ENCODE measurements around the gene SCN8A. TPM values are rescaled to one million over a fixed set of nuclear protein-coding genes. Genes with fewer than 3 reads are reported as not detected.

Gene SCN8A
- total and polyA plus RNA-seq, 8 donors: 0.26 to 3.3 (median 1.3) TPM

DNA sequence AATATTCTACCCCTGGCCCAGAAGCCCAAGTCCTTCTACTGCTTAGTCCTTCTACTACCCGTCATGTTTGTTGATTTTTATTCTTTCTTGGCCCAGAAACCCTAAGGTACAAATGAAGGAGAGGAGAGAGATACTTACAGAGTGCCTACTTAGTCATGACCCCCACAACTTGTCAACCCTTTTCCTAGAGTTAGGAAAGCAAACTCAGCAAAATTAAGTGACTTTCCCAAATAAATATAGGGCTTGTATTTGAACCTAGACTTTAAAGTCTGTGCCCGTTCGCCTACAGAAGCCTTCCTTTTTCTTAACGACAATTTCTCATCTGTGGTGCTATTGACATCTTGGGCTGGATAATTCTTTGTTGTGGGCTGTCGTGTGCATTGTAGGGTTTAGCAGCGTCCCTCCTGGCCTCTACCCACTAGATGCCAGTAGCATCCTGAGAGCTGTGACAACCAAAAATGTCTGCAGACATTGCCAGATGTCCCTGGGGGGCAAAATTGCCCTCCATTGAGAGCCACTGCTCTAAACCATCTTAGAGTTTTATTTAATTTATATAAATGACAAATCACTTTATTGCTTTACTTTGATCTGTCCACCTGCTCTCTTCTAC is 175.1 kb downstream of the SCN8A start:
- TF ChIP-seq, protein P1, sequence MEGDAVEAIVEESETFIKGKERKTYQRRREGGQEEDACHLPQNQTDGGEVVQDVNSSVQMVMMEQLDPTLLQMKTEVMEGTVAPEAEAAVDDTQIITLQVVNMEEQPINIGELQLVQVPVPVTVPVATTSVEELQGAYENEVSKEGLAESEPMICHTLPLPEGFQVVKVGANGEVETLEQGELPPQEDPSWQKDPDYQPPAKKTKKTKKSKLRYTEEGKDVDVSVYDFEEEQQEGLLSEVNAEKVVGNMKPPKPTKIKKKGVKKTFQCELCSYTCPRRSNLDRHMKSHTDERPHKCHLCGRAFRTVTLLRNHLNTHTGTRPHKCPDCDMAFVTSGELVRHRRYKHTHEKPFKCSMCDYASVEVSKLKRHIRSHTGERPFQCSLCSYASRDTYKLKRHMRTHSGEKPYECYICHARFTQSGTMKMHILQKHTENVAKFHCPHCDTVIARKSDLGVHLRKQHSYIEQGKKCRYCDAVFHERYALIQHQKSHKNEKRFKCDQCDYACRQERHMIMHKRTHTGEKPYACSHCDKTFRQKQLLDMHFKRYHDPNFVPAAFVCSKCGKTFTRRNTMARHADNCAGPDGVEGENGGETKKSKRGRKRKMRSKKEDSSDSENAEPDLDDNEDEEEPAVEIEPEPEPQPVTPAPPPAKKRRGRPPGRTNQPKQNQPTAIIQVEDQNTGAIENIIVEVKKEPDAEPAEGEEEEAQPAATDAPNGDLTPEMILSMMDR (IDR thresholded peaks at IDR 0.05): no peak
- DNase-seq (no peak), ATAC-seq (no peak)
- no peak overlapping the region for H3K4me3 ChIP-seq
- H3K4me1 ChIP-seq: no peaks in the 10 kb centered on the region
- no peaks in the 10 kb centered on the region for H3K36me3 ChIP-seq
- H3K27ac ChIP-seq: no peak overlapping the region
- intact Hi-C loops (cut with DNase I): no loop called here
- no peaks in the 10 kb centered on the region for H3K27me3 ChIP-seq
- H3K9me3 ChIP-seq: no peaks in the 10 kb centered on the region

DNA sequence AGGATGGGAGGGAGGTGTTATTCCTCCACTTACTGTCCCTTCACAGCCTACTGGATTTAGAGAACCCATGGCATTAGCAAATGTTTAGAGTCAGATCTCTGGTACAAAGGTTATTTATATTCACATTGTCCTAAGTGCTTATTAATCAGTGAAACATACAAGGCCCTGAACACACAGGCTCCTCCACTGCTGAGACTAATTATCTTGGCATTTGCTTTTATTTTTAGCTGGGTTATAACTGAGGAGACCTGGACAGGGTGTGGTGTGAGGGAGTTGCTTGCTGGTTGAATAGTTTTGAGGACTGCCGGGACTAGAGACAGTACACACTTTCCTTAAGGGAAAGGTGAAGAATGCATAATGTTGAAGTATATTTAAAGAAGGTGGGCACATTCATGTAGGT is 180.0 kb downstream of the SCN8A start:
- H3K27ac ChIP-seq: no peak overlapping the region
- TF ChIP-seq, protein P1 (IDR thresholded peaks at IDR 0.05): no peak
- H3K4me3 ChIP-seq: no peak overlapping the region
- intact Hi-C loops (cut with DNase I): no loop called here
- ATAC-seq: peak; percentile 53
- H3K36me3 ChIP-seq: no peaks in the 10 kb centered on the region
- H3K9me3 ChIP-seq: no peaks in the 10 kb centered on the region
- no peaks in the 10 kb centered on the region for H3K27me3 ChIP-seq
- no peak for DNase-seq
- H3K4me1 ChIP-seq: no peaks in the 10 kb centered on the region

DNA sequence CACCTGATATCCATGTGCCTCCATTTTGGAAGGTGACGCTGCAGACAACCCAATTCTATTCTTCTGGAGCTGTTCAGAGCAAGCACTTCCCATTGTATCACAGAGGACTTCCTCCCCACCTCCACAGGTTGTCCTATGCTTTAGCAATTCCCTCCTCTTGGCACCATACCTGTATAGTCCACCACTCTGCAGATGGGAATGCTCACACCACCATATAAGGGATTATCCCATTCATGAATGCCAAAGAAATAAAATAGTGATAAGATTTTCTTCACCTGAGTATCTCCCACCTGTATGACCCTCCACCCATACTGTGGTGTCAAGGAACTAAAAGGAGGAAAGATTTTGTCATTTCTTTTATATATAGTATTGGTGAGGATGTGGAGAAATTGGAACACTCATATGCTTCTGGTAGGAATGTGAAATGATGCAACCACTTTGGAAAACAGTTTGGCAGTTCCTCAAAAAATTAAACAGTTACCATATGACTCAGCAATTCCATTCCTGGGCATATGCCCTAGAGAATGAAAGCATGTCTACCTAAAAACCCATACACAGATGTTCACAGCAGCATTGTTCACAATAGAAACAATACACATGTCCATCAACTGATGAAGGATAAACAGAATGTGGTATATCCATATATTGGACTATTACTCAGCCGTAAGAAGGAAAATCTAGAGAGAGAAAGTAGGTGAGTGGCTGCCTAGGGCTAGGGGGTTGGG is 182.3 kb downstream of the SCN8A start:
- DNase-seq (no peak), ATAC-seq (peak; percentile 67)
- H3K27ac ChIP-seq: no peak overlapping the region
- no peak overlapping the region for H3K4me3 ChIP-seq
- TF ChIP-seq, protein P1 (IDR thresholded peaks at IDR 0.05): no peak
- intact Hi-C loops (cut with DNase I): no loop called here
- H3K27me3 ChIP-seq: no peaks in the 10 kb centered on the region
- no peaks in the 10 kb centered on the region for H3K9me3 ChIP-seq
- H3K36me3 ChIP-seq: no peaks in the 10 kb centered on the region
- H3K4me1 ChIP-seq: no peaks in the 10 kb centered on the region

DNA sequence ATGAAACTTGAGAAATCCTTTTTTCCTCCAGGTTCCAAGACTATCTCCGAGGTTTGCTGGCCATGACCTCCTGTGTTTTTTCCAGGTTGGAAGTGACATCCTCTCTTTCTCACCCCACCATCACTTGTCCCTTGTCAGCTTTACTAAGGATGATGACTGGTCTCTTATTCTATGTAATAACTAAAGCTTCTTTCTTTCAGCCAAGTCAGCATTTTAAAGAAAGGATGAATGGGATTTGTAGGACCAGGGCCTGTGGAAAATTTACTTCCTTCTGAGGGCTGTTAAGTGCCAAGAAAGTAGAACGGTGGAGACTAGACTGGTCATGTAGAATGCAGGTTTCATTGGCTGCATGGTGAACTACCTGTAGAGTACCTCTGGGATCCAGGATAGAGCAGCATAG is 183.9 kb downstream of the SCN8A start:
- Histone ChIP-seq H3K27me3 (no peaks in the 10 kb centered on the region), H3K9me3 (no peaks in the 10 kb centered on the region), H3K27ac (no peak overlapping the region), H3K36me3 (no peaks in the 10 kb centered on the region), H3K4me1 (no peaks in the 10 kb centered on the region), H3K4me3 (no peak overlapping the region)
- TF ChIP-seq, protein P1 (IDR thresholded peaks at IDR 0.05): no peak
- no peak for ATAC-seq
- intact Hi-C loops (cut with DNase I): no loop called here
- DNase-seq: no peak

DNA sequence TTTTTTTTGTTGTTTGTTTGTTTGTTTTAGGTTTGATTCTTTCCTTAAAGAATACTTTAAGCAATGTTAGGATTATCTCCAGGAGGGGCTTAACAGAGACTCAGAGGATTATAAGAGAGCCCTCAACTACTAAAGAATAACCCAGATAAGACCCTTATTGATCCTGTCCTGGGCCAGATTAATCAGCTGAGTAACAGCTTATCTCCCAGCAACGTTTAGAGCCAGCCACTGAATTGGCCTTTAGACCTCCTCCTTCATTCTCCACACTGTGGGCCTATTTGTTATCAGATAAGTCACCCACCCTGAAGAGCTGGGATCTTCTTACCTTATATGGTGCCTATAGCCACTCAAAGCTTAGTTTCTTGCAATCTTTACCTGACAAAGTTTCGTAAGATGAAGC is 186.4 kb downstream of the SCN8A start:
- Histone ChIP-seq H3K4me3 (no peak overlapping the region), H3K36me3 (no peaks in the 10 kb centered on the region), H3K27ac (no peak overlapping the region), H3K4me1 (no peaks in the 10 kb centered on the region), H3K9me3 (no peaks in the 10 kb centered on the region), H3K27me3 (peaks cover 4 to 7% of the 10 kb centered on the region in 2 donors)
- intact Hi-C loops (cut with DNase I): no loop called here
- ATAC-seq: no peak
- no peak for DNase-seq
- TF ChIP-seq, protein P1 (IDR thresholded peaks at IDR 0.05): no peak
